HCT116 (cell line): Measurements from ENCODE around the gene ZEB1. TPM values are rescaled to one million over a fixed set of nuclear protein-coding genes. Genes with fewer than 3 reads are reported as not detected.
A peak's percentile ranks its signal among the peaks of the same experiment; 100 is the strongest.

Source experiments
- ATAC-seq: fragments of 200-7000 bp; cut with Tn5 transposase; 2 replicates; pipeline ENCODE4 v1.9.1; 2020; ENCODE audit warnings: mild to moderate bottlenecking, moderate library complexity
- BruUV-seq: library from RNA; stranded (reverse); fragments of 400-500 nt; replicated peaks from 2 replicates; lab custom pipeline; 2021; lab: Mats Ljungman, UMichigan
- CTCF ChIA-PET: fragments of 300-600 bp; sonication (Branson Sonifier 250); formaldehyde crosslinking; loops from one replicate; lab custom pipeline; 2021; ENCODE audit warnings: antibody characterized with exemption; lab: Charles Lee
- POLR2A ChIA-PET: fragments of 300-600, 350-600 bp; sonication (Branson Sonifier 250); formaldehyde crosslinking; loops from one replicate; lab custom pipeline; 2021; ENCODE audit warnings: antibody characterized with exemption; lab: Charles Lee
- RAD21 ChIA-PET, 2 experiments: fragments of 300-600 bp; sonication (Branson Sonifier 250); formaldehyde crosslinking; loops; one replicate each; lab custom pipeline; 2023; ENCODE audit warnings: low total read pairs in 2 of 2; ENCODE audit not compliant: uncharacterized antibody in 2 of 2, unreplicated experiment in 2 of 2, low non-redundant PET in 1 of 2; lab: Charles Lee
- DNase-seq: peaks from one replicate; pipeline ENCODE4 v3.0.0-alpha.2; 2010; ENCODE audit warnings: low read depth, low spot score
- H2AFZ ChIP-seq: fragments of 200-600 bp; shearing (Covaris generic), sonication (generic); 2 replicates; pipeline ENCODE4 v1.6.1; 2017; ENCODE audit warnings: low read depth, mixed run types, mixed read lengths, antibody characterized with exemption, low read length; ENCODE audit not compliant: poor library complexity, severe bottlenecking
- H3K27ac ChIP-seq: 2 replicates; pipeline ENCODE4 v1.5.1; 2012; ENCODE audit warnings: low read depth, low read length
- H3K27me3 ChIP-seq: fragments of 200-600 bp; sonication (generic); 2 replicates; pipeline ENCODE4 v1.6.1; 2016; ENCODE audit warnings: mixed run types, low read length, mixed read lengths; ENCODE audit not compliant: insufficient read depth
- H3K36me3 ChIP-seq, 2 experiments: fragments of 200-500 bp in 1 of 2; fragments of 200-600 bp in 1 of 2; sonication (Bioruptor generic) in 1 of 2; sonication (generic) in 1 of 2; 2 replicates each; pipeline versions ENCODE4 v1.5.1 to v1.6.1; 2014 to 2016; ENCODE audit warnings: low read length in 2 of 2, inconsistent platforms in 1 of 2, mixed read lengths in 1 of 2, mixed run types in 1 of 2; ENCODE audit not compliant: insufficient read depth in 2 of 2, control insufficient read depth in 1 of 2
- H3K4me1 ChIP-seq, 2 experiments: fragments of 200-600 bp in 1 of 2; sonication (generic) in 1 of 2; 2 replicates each; pipeline versions ENCODE4 v1.5.1 to v1.6.1; 2012 to 2017; ENCODE audit warnings: low read length in 2 of 2, inconsistent platforms in 1 of 2, mild to moderate bottlenecking in 1 of 2, mixed read lengths in 1 of 2, mixed run types in 1 of 2, moderate library complexity in 1 of 2; ENCODE audit not compliant: insufficient read depth in 2 of 2, control insufficient read depth in 1 of 2
- H3K4me2 ChIP-seq: fragments of 200-600 bp; sonication (generic); 2 replicates; pipeline ENCODE4 v1.6.1; 2017; ENCODE audit warnings: mixed run types, low read length, mixed read lengths
- H3K4me3 ChIP-seq, 2 experiments: fragments of 200-600 bp in 1 of 2; sonication (generic) in 1 of 2; replicated peaks in 1 of 2; 2 replicates each; pipeline ENCODE4 v1.5.1; 2011 to 2016; ENCODE audit warnings: low read length in 2 of 2, control low read depth in 1 of 2, low read depth in 1 of 2, mild to moderate bottlenecking in 1 of 2, mixed read lengths in 1 of 2, mixed run types in 1 of 2
- H3K79me2 ChIP-seq: fragments of 200-600 bp; sonication (generic); 2 replicates; pipeline ENCODE4 v1.6.1; 2017; ENCODE audit warnings: mild to moderate bottlenecking, mixed run types, low read length, moderate library complexity, mixed read lengths; ENCODE audit not compliant: insufficient read depth
- H3K9ac ChIP-seq: fragments of 200-600 bp; sonication (generic); 2 replicates; pipeline ENCODE4 v1.6.1; 2016; ENCODE audit warnings: low read length, mixed read lengths
- H3K9me2 ChIP-seq: fragments of 200-600 bp; sonication (generic), shearing (Covaris generic); 2 replicates; pipeline ENCODE4 v1.6.1; 2017; ENCODE audit warnings: mixed run types, mild to moderate bottlenecking, moderate library complexity; ENCODE audit not compliant: insufficient read depth
- H3K9me3 ChIP-seq, 2 experiments: fragments of 200-500 bp in 1 of 2; fragments of 200-600 bp in 1 of 2; sonication (Bioruptor generic) in 1 of 2; sonication (generic) in 1 of 2; 2 replicates each; pipeline ENCODE4 v1.6.1; 2014 to 2017; ENCODE audit warnings: low read length in 2 of 2, mixed read lengths in 2 of 2, inconsistent platforms in 1 of 2, low read depth in 1 of 2, mild to moderate bottlenecking in 1 of 2, mixed run types in 1 of 2, moderate library complexity in 1 of 2; ENCODE audit not compliant: control insufficient read depth in 1 of 2, insufficient read depth in 1 of 2
- H4K20me1 ChIP-seq: fragments of 200-600 bp; sonication (generic), shearing (Covaris generic); 2 replicates; pipeline ENCODE4 v1.6.1; 2017; ENCODE audit warnings: mixed run types, mild to moderate bottlenecking, moderate library complexity; ENCODE audit not compliant: insufficient read depth
- ELF1 ChIP-seq: IDR thresholded peaks from 2 replicates; pipeline ENCODE4 v1.6.1; 2012; ENCODE audit warnings: low read depth, borderline replicate concordance
- EZH2 ChIP-seq: fragments of 200-600 bp; sonication (generic); IDR thresholded peaks from 2 replicates; pipeline ENCODE4 v1.6.1; 2017; ENCODE audit warnings: antibody characterized with exemption, mixed run types
- FOSL1 ChIP-seq: IDR thresholded peaks from 2 replicates; pipeline ENCODE4 v1.6.1; 2012; ENCODE audit warnings: low read depth
- SIN3A ChIP-seq: IDR thresholded peaks from 2 replicates; pipeline ENCODE4 v1.6.1; 2012; ENCODE audit warnings: low read depth
- intact Hi-C: fragments of 100-400 bp; cut with micrococcal nuclease; formaldehyde crosslinking; loops from 2 replicates; pipeline ENCODE4 v1.10.0; 2022
- total RNA-seq: library from RNA; stranded (reverse); gene quantifications from one replicate; pipeline ENCODE4 v1.2.1, GENCODE V29; 2021; ENCODE audit not compliant: unreplicated experiment
- TF ChIP-seq, protein P1 (sequence below): IDR thresholded peaks from 2 replicates; pipeline ENCODE4 v1.6.1; 2012; ENCODE audit warnings: low read depth
- TF ChIP-seq, protein P2 (sequence below), 3 experiments: fragments of 200-600 bp in 1 of 3; sonication (generic) in 1 of 3; IDR thresholded peaks in 2 of 3; conservative IDR thresholded peaks in 1 of 3; 2 replicates each; pipeline ENCODE4 v1.5.1; 2012 to 2017; ENCODE audit warnings: low read depth in 2 of 3, low read length in 2 of 3, antibody characterized with exemption in 1 of 3, borderline replicate concordance in 1 of 3, control low read depth in 1 of 3, mild to moderate bottlenecking in 1 of 3, mixed read lengths in 1 of 3, mixed run types in 1 of 3, moderate library complexity in 1 of 3; ENCODE audit not compliant: insufficient read depth in 1 of 3
- TF ChIP-seq, protein P3 (sequence below): IDR thresholded peaks from 2 replicates; pipeline ENCODE4 v1.6.1; 2011; ENCODE audit warnings: mild to moderate bottlenecking, low read length, moderate library complexity; ENCODE audit not compliant: insufficient replicate concordance; ENCODE audit errors: extremely low read depth

Gene ZEB1
- total RNA-seq, 1 experiment from 2014 or later = 3.4 TPM

DNA sequence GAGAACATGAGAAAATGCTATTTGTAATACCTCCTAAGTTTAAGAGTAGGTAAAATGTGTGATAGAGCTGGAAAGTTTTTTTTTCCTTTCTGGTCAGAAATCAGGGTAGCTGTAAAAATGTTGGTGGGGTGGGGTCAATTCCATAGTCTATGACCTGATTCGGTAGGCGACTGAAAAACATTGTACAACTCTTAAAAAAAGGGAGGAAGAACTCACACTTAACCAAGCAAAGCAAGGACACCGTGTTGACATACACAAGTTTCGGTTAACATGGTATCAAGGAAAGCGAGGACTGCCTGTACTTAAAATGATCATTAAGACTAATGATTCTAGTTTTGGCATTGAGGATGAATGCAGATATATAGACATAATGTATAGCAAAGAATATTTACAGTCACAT lies 1.8 kb upstream of the ZEB1 start (continued):
- TF ChIP-seq, protein P1, sequence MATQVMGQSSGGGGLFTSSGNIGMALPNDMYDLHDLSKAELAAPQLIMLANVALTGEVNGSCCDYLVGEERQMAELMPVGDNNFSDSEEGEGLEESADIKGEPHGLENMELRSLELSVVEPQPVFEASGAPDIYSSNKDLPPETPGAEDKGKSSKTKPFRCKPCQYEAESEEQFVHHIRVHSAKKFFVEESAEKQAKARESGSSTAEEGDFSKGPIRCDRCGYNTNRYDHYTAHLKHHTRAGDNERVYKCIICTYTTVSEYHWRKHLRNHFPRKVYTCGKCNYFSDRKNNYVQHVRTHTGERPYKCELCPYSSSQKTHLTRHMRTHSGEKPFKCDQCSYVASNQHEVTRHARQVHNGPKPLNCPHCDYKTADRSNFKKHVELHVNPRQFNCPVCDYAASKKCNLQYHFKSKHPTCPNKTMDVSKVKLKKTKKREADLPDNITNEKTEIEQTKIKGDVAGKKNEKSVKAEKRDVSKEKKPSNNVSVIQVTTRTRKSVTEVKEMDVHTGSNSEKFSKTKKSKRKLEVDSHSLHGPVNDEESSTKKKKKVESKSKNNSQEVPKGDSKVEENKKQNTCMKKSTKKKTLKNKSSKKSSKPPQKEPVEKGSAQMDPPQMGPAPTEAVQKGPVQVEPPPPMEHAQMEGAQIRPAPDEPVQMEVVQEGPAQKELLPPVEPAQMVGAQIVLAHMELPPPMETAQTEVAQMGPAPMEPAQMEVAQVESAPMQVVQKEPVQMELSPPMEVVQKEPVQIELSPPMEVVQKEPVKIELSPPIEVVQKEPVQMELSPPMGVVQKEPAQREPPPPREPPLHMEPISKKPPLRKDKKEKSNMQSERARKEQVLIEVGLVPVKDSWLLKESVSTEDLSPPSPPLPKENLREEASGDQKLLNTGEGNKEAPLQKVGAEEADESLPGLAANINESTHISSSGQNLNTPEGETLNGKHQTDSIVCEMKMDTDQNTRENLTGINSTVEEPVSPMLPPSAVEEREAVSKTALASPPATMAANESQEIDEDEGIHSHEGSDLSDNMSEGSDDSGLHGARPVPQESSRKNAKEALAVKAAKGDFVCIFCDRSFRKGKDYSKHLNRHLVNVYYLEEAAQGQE = no peak
- TF ChIP-seq, protein P2, sequence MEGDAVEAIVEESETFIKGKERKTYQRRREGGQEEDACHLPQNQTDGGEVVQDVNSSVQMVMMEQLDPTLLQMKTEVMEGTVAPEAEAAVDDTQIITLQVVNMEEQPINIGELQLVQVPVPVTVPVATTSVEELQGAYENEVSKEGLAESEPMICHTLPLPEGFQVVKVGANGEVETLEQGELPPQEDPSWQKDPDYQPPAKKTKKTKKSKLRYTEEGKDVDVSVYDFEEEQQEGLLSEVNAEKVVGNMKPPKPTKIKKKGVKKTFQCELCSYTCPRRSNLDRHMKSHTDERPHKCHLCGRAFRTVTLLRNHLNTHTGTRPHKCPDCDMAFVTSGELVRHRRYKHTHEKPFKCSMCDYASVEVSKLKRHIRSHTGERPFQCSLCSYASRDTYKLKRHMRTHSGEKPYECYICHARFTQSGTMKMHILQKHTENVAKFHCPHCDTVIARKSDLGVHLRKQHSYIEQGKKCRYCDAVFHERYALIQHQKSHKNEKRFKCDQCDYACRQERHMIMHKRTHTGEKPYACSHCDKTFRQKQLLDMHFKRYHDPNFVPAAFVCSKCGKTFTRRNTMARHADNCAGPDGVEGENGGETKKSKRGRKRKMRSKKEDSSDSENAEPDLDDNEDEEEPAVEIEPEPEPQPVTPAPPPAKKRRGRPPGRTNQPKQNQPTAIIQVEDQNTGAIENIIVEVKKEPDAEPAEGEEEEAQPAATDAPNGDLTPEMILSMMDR (IDR thresholded peaks at IDR 0.05 in 2 of 3, conservative IDR thresholded peaks at IDR 0.05 in 1 of 3; ENCODE audit: borderline replicate concordance in 1 of 3, insufficient read depth in 1 of 3, low read depth in 2 of 3, low read length in 2 of 3) = no peak
- no peak for TF ChIP-seq ELF1
- TF ChIP-seq, all 23 proteins: peak for 0

DNA sequence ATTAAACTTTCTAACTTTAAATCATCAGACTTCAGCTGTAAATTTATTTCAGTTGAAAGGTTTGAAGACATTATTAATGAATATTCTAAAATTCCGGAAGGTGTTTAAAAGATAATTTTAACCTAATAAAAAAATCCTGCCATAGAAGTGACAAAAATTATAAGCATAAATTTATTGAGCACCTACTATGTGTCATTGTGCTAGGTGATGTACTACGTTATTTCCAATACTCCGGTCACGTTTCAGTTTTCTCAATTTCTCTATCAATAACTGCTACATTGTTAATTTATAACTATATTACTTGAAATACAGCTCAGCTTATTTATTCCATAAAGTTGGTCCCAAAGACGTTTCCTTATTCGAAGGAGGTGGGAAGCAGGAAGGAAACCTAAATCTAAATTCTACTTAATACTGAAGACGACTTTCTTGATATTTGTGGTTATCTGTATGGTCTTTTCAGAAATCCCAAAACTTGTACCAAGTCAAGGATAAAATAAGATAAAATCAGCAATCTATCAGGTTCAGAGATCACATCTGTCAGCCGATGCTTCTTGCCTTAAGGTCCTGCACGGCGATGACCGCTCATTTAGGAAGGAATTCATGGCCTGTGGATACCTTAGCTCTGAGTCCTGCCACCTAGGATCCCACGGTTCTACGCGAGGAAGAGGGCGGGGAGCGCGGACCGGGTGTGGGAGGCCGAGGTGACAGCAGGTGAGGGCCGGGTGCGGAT lies 1.2 kb upstream of the ZEB1 start:
- intact Hi-C loops = loop anchor here (2.0 kb wide), 1 partner anchor 233 kb away; no protein-coding TSS in a partner anchor
- Histone ChIP-seq H4K20me1 (no peaks in the 10 kb centered on the region), H3K4me2 (peak overlapping the region; percentile 85), H2AFZ (no peak overlapping the region), H3K27me3 (no peaks in the 10 kb centered on the region), H3K4me1 (peaks cover 5 to 17% of the 10 kb centered on the region in 2 experiments; a peak in 3 of 4 replicates), H3K9me2 (no peaks in the 10 kb centered on the region), H3K79me2 (no peaks in the 10 kb centered on the region; the same call in 1 of the 2 replicates), H3K36me3 (no peaks in the 10 kb centered on the region), H3K4me3 (peak overlapping the region; percentile 70 to 86), H3K27ac (peak overlapping the region; percentile 79), H3K9ac (peak overlapping the region; percentile 74), H3K9me3 (no peaks in the 10 kb centered on the region)
- ChIA-PET CTCF (no interaction called here), RAD21 (no interaction called here), POLR2A (no interaction called here)
- DNase-seq (no peak), ATAC-seq (peak; percentile 59)
- TF ChIP-seq FOSL1 = peak; percentile 15; the same call in 1 of the 2 replicates
- TF ChIP-seq SIN3A = peak; percentile 38
- TF ChIP-seq, protein P3, sequence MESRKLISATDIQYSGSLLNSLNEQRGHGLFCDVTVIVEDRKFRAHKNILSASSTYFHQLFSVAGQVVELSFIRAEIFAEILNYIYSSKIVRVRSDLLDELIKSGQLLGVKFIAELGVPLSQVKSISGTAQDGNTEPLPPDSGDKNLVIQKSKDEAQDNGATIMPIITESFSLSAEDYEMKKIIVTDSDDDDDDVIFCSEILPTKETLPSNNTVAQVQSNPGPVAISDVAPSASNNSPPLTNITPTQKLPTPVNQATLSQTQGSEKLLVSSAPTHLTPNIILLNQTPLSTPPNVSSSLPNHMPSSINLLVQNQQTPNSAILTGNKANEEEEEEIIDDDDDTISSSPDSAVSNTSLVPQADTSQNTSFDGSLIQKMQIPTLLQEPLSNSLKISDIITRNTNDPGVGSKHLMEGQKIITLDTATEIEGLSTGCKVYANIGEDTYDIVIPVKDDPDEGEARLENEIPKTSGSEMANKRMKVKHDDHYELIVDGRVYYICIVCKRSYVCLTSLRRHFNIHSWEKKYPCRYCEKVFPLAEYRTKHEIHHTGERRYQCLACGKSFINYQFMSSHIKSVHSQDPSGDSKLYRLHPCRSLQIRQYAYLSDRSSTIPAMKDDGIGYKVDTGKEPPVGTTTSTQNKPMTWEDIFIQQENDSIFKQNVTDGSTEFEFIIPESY = no peak
- TF ChIP-seq EZH2 = no peak
- no TSS peak for BruUV-seq
